Sciatic nerve (tissue), 1 donor: ENCODE measurements around the gene ILK. TPM values are rescaled to one million over a fixed set of nuclear protein-coding genes. Genes with fewer than 3 reads are reported as not detected.

Source experiments
- total RNA-seq: library from RNA; stranded (reverse); fragmentation: NEBNext Ultra II Directional; extraction: Animal tissue kit (Norgen Biotek cat#: 25700); gene quantifications from one replicate; pipeline ENCODE4 v1.2.1, GENCODE V29; 2021
- donor health status: DM: no; HTN: no; CAD: no.

ILK gene
- total RNA-seq, 1 donor from 2014 or later, result 208 TPM

Other genes with a start within 250 kb of the ILK start
- gene SMPD1, start 213.3 kb upstream of the ILK start, total RNA-seq, result 32.3 TPM
- gene APBB1, start 184.7 kb upstream of the ILK start, total RNA-seq, result 65.5 TPM
- gene HPX, start 162.8 kb upstream of the ILK start, total RNA-seq, result 2.8 TPM
- gene TRIM3, start 129.8 kb upstream of the ILK start, total RNA-seq, result 24.6 TPM
- gene ARFIP2, start 122.4 kb upstream of the ILK start, total RNA-seq, result 35.0 TPM
- gene TIMM10B, start 122.3 kb upstream of the ILK start, total RNA-seq, result 51.5 TPM
- gene DNHD1, start 106.5 kb upstream of the ILK start, total RNA-seq, result 33.1 TPM
- gene RRP8, start 158 bp upstream of the ILK start, total RNA-seq, result 20.9 TPM
- gene TAF10, start 8.4 kb downstream of the ILK start, total RNA-seq, result 79.4 TPM
- gene TPP1, start 15.6 kb downstream of the ILK start, total RNA-seq, result 100 TPM
- 22.7 TPM for gene DCHS1, start 52.0 kb downstream of the ILK start, total RNA-seq
- 25.5 TPM for gene MRPL17, start 79.6 kb downstream of the ILK start, total RNA-seq
- gene OR2AG2, start 168.2 kb downstream of the ILK start, total RNA-seq, result not detected
- gene OR2AG1, start 179.2 kb downstream of the ILK start, total RNA-seq, result not detected
- gene OR6A2, start 195.9 kb downstream of the ILK start, total RNA-seq, result 0.18 TPM
- gene OR10A5, start 241.9 kb downstream of the ILK start, total RNA-seq, result not detected